Astrocyte of the hippocampus (primary cell): ENCODE results near the gene POLH.
"Not testable (repeated sequence)": the region's sequence is repeated elsewhere in the genome, so short reads cannot be mapped to it uniquely, and the experiment has no call there.

Source experiments
- DNase-seq: peaks from one replicate; pipeline ENCODE4 v3.0.0; 2011; ENCODE audit warnings: low read depth, low spot score

The POLH gene

DNA sequence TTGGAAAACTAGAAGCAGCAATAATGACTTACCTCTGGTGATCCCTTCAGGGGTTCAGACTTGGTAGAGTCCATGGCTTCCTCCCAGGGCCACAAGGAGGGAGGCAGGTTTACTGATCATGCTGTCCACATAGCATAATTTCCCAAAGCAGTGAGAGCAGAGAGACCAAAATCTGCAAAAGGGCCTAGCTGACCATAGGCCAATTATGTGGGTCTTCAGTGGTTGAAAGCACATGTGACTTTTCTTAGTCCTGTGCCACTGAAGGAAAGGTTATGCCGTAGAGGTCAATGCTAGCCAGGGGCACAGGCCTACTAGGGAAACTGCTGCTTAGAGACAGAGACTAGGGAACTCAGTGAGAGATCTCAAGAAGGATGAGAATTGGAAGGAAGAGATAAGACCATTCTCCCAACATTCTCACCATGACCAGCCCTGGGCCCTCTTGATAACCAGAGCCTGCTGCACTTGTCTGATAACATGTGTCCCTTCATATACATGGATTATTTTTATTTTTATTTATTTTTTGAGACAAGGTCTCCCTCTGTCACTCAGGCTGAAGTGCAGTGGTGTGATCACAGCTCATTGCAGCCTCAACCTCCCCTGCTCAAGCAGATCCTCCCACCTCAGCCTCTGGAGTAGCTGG is 55.1 kb downstream of the POLH start:
- no peak for DNase-seq

DNA sequence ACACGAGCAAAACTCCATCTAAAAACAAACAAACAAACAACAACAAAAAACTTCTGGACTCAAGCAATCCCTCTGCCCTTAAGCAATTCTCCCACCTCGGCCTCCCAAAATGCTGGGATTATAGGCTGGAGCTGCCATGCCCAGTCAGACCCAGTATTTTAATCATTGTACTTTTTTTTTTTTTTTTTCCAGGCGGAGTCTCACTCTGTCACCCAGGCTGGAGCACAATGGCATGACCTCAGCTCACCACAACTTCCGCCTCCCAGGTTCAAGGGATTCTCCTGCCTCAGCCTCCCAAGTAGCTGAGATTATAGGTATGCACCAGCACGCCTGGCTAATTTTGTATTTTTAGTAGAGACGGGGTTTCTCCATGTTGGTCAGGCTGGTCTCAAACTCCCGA is 57.0 kb downstream of the POLH start:
- not testable (repeated sequence) for DNase-seq

DNA sequence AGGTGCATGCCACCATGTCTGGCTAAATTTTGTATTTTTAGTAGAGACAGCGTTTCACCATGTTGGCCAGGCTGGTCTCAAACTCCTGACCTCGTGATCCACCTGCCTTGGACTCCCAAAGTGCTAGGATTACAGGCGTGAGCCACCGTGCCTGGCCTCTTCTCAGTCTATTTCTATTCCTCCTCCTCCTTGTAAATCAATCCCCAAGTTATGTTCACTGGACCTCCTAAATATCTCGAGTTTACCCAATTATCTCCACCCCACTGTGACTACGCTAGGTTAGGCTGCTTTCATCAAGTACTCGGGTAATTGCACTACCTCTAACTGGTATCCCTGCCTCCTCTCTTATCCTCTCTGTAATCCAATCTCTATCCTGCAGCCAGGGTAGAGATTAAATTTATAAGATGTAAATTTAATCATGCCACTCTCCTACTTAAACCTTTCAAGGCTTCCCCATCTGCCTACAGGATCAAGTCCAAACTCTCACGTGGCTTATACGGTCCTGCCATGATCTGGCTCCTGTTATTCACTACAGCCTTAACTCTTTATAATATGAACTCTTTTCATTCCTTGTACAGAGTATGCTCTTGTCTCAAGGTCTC is 58.8 kb downstream of the POLH start:
- no peak for DNase-seq

DNA sequence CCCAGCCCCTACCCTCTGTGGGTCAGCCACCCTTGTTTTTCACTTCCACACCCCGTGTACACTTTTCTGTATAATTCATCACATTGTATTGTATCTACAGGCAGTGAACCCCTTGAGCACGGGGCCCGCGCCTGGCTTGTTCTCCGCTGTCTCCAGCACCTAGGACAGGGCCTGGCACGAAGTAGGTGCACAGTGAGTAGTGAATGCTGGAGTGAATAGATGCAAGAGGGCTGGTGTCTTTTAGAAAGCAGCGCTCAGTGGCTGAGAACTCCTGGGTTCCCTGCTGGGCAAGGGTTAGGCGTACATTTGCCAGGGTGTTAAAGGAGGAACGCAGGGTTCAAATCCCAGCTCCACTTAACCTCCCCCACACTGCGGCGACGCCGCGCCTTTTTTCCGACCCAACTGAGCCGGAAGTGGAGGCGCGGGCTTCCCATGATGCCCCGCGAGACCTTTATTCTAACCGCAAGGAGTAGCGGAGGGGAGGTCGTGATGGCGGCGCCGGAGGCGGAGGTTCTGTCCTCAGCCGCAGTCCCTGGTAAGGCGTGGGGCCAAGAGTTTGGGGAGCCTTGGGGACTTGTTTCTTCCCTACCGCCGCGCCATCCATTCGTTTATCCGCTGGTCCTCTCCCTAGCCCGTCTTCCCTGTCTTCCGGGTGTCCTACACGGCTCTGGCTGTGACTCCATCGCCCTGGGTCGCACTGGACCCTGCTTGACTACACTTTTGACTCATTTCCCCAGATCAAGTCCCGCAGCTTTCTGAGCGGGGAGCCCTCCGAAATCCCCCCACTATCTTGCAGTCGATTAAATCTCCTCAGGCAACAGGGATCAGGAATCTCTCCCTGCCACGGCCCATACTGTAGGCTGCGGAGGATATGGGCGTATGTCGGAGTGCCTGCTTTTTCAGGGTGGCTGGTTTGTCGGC is 59.7 kb downstream of the POLH start, which contains the start of gene MAD2L1BP:
Gene MAD2L1BP, plus strand, starts transcription at position 454 of the 921 bp plus-strand sequence. Its CDS starts 36 bp downstream, at position 490.
- DNase-seq, result peak; percentile 88

DNA sequence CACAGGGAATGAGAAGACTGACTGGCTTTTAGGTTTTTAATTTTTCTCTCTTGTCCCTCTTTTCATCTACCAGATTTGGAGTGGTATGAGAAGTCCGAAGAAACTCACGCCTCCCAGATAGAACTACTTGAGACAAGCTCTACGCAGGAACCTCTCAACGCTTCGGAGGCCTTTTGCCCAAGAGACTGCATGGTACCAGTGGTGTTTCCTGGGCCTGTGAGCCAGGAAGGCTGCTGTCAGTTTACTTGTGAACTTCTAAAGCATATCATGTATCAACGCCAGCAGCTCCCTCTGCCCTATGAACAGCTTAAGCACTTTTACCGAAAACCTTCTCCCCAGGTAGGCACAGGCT is 60.3 kb downstream of the POLH start:
- DNase-seq, result no peak

DNA sequence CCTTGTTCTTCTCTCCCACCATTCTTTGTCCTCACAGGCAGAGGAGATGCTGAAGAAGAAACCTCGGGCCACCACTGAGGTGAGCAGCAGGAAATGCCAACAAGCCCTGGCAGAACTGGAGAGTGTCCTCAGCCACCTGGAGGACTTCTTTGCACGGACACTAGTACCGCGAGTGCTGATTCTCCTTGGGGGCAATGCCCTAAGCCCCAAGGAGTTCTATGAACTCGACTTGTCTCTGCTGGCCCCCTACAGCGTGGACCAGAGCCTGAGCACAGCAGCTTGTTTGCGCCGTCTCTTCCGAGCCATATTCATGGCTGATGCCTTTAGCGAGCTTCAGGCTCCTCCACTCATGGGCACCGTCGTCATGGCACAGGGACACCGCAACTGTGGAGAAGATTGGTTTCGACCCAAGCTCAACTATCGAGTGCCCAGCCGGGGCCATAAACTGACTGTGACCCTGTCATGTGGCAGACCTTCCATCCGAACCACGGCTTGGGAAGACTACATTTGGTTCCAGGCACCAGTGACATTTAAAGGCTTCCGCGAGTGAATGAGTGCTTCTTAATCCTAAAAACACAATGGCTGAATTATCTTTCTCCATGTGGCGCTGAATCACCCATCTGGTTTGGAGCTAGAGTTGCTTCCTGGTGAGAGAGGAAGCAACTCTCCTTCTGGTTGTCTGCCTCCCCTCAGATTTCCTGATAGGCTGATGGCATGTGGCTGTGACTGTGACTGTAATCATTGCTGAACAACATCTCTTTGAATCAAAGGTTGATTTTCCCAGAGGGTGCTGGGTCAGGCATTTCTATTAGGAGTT is 64.2 kb downstream of the POLH start:
- DNase-seq, result no peak

DNA sequence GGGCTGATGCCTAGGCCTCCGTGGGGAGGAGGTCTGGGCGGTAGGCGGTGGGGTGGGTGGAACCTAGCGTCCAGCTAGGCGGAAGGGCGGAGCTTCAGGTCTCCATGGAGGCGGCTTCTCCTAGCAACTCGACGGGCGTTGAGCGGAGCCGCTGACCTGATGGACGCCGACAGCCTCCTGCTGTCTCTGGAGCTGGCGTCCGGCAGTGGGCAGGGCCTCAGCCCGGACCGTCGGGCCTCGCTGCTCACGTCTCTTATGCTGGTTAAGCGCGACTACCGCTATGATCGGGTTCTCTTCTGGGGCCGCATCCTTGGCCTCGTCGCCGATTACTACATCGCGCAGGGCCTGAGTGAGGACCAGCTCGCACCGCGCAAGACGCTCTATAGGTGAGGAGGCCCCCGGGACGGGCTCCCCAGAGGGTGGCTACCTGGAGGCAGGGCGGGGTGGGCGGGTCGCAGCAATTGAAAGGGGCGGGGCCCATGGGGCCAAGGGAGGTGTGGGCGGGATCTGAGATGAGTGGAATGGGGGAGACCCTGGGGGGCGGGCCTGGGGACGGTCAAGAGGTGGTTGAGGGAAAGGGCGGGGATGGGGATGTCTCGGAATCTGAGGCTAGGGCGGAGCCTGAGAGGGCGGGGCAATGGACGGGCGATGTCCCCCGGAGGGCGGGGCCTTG is 69.1 kb downstream of the POLH start, which contains the start of gene RSPH9:
Gene RSPH9, plus strand, starts transcription at position 97 of the 673 bp plus-strand sequence. Its CDS starts 63 bp downstream, at position 160.
- peak; percentile 84 for DNase-seq

DNA sequence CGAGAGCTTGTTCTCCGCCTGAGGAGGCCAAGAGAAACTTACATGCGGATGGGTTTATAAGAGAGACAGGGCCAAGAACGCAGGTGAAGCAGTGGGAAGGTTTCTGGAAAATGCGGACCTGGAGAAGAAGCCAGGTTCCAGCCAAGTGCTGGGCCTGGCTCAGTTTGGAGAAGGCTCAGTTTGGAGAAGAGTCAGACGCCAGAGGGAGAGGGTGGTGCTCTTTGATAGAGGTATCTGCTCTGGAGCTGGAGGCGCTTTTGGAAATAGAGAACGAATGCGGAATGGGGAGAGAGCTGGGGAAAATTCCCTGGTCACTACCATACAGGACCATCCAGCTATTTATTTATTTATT is 69.6 kb downstream of the POLH start:
- no peak for DNase-seq

DNA sequence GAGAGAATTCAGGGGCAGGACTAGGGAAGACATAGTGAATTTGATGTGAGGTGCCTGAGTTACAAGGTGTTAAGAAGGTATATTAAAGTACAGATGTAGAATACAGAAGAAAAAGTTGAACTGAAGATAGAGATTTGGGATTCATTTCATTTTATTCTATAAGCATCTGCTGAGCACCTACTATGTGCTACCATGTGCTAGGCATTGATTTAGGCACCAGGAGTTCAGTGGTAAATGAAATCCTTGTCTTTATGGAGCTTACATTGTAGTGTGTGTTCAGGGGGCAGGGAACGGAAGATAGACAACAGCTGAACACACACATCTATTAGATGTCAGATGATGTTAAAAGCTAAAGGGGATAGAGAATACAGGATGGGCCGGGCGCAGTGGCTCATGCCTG is 71.6 kb downstream of the POLH start:
- DNase-seq, result no peak

DNA sequence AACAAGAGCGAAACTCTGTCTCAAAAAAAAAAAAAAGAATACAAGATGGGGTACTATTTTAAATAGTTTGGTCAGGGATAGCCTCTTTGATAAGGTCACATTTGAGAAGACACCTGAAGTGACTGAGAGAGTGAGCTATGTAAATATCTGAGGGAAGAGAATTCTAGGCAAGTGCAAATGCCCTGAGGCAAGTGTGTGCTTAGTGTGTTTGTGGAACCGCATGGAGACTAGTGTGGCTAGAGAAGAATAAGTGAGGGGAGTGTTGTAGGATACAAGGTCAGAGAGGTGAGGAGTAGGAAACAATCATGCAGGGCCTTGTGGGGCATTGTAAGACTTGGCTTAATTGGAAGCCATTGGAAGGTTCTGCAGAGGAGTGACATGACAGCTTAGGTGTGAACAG is 72.3 kb downstream of the POLH start:
- no peak for DNase-seq

DNA sequence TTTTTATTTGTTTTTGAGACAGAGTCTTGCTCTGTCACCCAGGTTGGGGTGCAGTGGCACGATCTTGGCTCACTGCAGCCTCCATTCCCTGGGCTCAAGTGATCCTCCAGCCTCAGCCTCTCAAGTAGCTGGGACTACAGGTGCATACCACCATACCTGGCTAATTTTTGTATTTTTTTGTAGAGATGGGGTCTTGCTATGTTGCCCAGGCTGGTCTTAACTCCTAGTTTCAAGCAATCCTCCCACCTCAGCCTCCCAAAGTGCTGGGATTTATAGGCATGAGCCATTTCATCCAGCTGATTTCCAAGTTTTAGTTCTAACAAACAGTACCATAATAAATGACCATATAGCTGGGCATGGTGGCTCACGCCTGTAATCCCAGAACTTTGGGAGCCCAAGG is 76.8 kb downstream of the POLH start:
- DNase-seq, result not testable (repeated sequence)

DNA sequence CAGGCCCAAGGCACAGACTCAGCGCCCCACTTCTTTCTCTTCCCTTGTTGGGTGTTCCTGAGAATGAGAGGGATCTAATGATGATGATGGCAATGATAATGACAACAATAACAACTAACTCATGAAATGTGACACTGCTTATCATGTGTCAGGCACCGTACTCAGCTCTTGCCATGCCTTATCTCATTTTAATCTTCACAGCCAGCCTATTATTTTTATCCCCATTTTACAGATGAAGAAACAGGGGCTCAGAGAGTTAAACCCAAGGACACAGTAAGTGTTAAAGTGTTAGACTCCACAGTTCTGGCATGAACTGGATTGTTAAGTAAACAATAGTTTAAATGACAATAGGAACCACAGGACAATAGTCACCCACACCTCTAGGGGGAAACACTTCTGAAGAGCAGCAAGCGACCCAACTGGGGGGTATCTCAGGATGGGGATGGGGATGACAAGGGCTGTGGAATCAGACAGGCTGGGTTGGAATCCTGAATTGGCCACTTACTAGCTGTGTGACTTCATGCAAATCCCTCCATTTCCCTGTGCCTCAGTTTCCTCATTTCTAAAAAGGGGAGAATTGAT is 81.3 kb downstream of the POLH start:
- DNase-seq, result no peak

DNA sequence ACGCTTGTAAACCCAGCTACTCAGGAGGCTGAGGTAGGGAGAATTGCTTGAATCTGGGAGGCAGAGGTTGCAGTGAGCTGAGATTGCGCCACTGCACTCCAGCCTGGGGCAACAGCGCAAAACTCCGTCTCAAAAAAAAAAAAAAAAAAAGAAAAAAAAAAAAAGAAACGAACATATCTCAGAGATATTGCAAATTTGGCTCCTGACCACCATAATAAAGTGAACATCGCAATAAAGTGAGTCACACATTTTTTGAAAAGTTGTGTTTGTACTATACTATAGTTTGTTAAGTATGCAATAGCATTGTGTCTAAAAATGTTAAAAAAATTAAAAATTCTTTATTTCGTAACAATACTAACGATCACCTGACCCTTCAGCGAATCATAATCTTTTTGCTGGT is 82.2 kb downstream of the POLH start:
- DNase-seq, result no peak

DNA sequence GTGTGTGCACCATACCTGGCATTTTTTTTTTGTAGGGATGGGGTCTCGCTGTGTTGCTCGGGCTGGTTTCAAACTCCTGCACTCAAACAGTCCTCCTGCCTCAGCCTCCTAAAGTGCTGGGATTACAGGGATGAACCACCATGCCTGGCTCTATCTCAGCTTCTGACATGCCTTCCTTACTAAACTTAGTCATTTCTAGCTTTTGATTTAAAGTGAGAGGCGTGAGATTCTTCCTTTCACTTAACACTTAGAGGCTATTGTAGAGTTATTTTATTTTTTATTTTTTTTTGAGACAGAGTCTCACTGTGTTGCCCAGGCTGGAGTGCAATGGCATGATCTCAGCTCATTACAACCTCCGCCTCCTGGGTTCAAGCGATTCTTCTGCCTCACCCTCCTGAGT is 87.0 kb downstream of the POLH start:
- DNase-seq, result not testable (repeated sequence)
